Activated T-cell treated with anti-CD3 and anti-CD28 coated beads for 1 hour (primary cell): ENCODE data around the gene FCN3.

Source experiments
- DNase-seq: peaks from one replicate; pipeline ENCODE4 v3.0.0-alpha.2; 2020; ENCODE audit warnings: low read depth

Gene FCN3

DNA sequence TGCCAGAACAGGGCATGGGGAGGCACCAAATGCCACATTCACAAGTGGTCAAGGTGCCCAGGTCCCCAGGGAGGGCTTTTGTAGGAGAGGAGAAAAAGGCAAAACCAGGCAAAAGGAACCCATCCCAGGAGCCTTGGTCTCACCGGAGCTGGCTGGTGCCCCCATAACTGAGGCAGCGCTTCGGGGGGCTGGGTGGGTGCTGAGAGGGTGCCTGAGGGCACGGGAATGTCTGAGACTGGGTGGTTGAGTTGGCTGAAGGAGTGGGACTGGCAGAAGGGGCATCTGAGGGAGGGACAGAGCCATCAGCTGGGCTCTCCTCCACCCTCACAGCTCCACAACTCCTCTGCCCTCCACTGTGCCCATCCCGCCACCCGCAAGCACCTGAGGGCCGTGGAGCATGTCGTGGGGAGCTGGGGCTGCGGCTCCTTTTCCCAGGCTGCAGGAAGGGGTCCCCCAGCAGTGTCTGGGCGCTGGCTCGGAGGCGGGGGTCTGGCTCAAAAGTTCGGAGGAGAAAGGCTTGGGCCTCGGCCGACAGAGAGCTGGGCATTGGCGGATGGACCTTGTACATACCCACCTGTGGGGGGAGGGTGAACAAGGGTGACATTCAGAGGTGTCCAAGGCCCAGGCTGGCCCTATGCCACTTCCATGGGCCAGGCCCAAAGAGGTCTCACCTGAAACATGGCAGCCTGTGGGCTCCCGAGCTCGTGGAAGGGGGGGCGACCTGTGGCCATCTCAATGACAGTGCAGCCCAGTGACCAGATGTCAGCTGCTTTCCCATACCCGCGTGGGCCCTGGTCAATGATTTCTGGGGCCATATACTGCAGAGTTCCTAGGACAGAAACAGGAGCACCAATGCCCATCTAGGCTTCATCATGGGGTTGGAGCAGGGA lies 16.3 kb downstream of the FCN3 start:
- no peak for DNase-seq

DNA sequence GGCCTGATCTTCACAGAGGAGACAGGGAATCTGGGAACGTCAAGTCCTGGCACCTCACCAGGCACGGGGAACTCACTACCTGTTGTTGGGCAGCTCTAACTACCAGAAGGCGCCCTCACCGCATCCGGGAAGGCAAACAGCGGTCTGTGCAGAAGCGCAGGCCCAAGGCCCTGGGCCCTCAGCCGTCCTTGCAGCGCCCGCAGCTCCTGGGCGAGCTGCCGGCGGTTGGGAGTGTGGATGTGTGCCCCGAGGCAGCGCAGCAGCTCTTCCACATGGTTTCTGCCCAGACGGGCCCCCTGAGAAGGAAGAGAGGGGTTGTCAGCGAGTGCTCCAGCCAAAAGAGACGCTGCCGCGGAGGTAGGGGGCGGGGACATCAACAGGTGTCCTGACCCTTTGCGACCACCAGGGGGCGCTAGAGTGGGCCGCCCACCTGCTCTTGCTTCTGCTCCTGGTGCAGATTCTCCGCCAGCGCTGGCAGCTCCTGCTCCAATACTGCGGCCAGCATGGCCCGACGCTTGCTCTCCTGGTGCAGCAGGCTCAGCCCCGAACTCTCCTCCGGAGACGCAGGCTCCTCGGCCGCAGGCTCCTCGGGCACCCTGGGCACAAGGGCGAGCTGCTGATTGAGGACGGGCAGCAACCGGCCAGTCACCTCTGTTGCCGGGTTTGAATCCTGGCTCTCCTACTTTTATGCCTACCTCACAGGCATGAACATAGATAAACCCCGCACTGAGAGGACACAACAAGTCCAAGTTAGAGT lies 17.2 kb downstream of the FCN3 start:
- peak; percentile 73 for DNase-seq

DNA sequence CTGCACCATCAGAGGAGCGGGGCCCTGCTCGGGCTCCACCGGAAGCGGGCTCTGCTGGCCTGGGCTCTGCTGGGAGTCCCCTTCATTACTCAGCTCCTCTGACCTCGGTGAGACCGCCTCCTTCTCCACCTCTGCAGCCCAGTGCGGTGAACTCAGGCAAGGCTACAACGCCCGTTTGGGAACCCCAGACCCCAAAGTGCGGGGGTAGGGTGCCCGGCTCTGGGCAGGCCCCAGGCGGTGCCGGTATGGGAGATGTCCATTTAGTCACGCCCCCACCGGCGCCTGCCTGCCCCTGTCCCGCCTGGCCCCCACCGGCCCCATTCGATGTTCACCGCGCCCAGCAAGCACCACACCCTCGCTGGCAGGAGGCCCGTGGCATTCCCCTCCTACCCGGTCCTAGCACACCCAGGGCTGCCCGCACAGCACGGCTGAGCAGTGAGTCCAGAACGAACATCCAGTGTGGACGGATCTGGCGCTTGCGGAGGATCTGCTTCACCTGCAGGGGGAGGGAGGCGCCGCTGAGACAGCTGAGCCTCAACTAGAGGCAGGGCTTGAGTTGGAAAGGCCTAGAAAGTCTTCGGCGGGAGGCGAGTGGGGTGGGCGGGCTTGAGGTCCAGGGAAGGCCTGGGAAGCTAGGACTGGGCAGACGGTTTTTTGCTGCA lies 17.9 kb downstream of the FCN3 start:
- peak; percentile 43 for DNase-seq

GRCh38 chr1:27356277-27356618 lies 18.4 kb downstream of the FCN3 start:
- no peak for DNase-seq

DNA sequence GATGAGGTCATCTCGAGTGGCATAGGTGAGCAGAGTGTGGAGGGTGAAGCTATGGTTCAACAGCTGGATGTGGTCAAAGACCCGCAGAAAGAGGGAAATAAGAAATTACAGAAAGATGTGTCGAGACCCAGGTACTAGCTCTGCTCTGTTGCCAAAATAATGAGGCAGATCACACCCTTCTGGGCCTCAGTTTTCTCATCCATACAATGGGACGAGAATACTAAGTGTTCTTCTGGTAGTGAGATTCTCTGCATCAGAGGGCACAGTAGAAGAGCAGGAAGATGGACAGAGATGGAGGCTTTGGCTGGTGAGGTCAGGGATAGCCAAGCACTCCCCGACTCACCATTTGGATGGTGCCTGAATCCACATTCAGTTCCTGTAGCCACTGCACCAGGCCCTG lies 18.9 kb downstream of the FCN3 start:
- DNase-seq = no peak

GRCh38 chr1:27353629-27354028 lies 21.0 kb downstream of the FCN3 start:
- DNase-seq = no peak

- no peak for DNase-seq
Observed at GRCh38 chr1:27353166-27353565, 21.5 kb downstream of the FCN3 start.

DNA sequence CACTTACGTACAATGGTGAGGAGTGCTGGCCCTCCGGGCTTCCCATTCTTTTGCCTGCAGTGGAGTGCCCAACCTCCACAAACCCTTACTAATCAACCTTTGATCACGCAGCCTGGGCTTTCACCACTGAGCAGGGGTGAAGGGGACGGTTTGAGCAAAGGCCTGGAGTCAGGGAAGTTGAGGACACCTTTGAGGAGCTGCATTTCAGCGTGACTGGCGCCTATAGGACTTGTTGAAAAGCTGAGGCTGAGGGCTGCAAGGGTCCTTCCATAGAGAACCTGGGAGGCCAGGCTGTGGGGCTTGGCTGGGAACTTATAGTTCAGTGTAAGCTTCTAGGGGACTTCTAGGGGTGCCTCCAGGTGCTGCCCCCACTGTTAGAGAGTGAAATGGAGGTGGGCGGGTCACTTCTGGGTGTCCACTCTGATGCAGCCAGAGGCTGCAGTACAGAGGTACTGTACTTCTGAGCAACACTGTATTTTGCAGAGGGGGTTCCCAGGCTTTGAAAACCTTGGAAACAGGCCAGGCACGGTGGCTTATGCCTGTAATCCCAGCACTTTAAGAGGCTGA lies 23.0 kb downstream of the FCN3 start:
- no peak for DNase-seq

- no peak for DNase-seq
Observed at GRCh38 chr1:27350663-27351540, 23.7 kb downstream of the FCN3 start.

- no peak for DNase-seq
Observed at GRCh38 chr1:27349784-27350662, 24.6 kb downstream of the FCN3 start.

DNA sequence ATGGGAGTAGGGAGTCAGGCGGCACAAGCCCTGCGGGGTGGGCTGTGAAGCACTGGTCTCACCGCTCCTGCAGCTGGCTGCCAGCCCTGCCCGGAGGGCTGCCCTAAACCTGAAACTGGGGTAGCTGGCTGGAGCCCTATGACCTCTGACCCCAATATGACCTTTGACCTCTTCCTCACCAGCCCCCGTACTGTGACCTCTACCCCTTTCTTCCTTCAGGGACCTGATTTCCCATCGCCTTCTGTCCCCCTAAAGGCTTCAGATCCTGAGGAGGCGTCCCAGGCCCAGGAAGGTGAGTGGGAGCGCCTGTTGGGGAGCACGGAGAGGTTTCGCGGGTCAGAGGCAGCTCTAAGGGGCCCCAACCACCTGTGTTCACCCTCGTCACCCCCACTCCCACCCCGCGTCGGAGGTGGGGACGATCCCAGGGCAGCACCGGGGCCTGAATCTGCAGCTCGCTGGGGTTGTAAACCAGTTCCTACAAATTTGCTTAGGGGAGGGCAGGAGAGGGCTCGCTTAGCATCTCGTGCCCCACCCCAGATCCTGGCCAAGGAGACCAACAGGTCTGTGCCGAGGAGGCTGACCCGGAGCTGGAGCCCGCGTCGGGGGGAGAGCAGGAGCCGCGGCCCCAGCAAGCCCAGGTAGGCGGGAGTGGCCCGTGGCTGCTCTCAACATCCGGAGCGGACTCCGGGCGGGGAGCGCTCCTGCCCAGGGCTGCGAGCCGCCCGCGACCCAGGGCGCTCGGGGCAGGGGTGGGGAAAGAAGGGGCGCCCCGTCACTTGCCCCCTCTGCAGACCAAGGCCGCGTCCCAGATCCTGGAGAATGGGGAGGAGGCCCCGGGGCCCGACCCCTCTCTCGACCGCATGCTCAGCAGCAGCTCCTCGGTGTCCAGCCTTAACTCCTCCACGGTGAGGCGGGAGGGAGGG lies 25.5 kb downstream of the FCN3 start:
- DNase-seq = no peak

DNA sequence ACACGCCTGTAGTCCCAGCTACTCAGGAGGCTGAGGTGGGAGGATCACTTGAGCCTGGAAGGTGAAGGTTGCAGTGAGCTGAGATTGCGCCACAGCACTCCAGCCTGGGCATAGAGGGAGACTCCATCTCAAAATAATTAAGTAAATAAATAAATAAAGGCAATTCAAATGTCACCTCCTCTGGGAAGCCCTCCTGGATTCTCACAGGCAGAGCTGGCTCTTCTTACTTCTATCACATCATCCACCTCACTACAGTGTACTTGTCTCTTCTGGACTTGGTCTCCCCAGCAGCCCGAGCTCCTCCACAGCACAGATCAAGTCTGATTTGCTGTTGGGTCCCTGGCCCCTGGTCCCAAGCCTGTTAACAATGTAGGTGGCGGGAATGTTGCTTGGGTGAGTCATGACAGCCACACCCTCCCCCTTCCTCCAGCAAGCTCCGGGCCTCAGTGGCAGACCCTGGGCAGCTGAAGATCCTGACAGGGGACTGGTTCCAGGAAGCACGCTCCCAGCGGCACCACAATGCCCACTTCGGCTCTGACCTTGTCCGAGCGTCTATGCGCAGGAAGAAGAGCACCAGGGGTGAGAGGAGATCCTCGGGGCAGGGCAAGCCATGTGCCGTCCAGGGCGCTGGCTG lies 27.5 kb downstream of the FCN3 start:
- DNase-seq = no peak

- no peak for DNase-seq
Observed at GRCh38 chr1:27346357-27346756, 28.3 kb downstream of the FCN3 start.

- DNase-seq = no peak
Observed at GRCh38 chr1:27345272-27345671, 29.4 kb downstream of the FCN3 start.

GRCh38 chr1:27343639-27344025 lies 31.0 kb downstream of the FCN3 start:
- no peak for DNase-seq

DNA sequence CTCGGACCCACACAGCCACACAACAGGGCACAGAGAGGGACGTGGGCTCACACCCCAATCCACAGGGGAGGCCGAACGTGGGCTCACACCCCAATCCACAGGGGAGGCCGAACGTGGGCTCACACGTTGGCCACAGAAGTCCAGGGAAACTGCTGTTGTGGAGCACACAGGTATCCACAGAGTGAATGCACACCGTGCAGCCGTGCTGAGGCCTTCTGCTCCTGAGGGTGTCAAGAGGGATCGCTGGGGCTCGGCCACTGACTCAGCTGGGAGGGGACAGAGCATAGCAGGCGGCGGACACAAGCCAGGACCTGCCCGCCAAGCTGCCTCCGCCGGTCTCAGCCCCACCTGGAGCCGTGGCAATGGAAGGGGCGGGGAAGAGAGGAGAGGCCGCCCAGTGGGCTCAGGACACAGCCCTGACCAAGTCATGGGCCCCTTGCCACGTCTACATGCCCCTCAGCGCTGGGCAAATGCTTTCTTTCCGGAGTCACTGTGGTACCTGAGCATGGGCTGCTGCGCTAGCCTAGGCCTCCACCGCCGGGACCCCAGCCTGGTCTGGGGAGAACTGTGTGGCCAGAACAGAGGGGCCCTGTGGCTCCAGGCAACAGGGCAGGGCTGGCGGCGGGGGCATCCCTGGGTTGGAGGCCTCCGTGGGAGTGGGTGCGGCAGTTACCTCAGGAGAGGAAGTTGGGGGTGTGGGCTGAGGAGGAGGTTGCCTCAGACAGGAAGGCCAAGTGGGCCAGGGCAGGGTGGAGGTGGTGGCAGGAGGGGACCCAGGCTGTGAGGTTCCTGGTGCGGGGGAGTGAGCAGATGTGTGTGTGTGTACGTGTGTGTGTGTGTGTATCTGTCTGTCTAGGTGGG lies 31.6 kb downstream of the FCN3 start:
- peak; percentile 65 for DNase-seq

DNA sequence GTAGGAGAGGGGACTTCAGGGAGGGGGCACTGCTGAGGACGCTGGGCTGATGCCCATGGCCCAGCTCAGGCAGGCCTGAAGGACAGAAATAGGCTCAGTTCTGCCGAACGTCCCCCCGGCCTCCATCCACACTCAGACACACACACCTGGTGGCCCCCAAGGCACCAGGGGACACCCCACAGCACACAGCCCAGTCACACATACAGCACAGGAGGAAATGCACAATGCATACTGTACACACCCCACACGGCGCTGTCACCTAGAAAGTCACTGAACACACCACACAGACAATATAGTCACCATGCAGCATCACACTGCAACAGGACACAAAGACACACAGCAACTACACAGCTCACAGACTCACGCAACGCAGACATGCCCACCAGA lies 32.2 kb downstream of the FCN3 start:
- DNase-seq = no peak
